Measurements from ENCODE around the gene MAP3K9. TPM values are rescaled to one million over a fixed set of nuclear protein-coding genes. Genes with fewer than 3 reads are reported as not detected.

MAP3K9 gene
- total and polyA plus RNA-seq, 10 of the 15 experiments (the other 5 are each of a cell fraction or from before 2014, with no cell fraction given) = 0.48 to 7.9 (median 2.9) TPM

- RAD21 ChIA-PET (ENCODE audit: unreplicated experiment) = interaction anchor here (0.9 to 2.9 kb wide), 5 partner anchors 10 to 205 kb away, joined by 3 to 21 read pairs (median 4); no protein-coding TSS in a partner anchor
- Histone ChIP-seq H3K79me2 (ENCODE audit: control insufficient read depth, insufficient read depth, low read length) (peaks cover 10% of the 10 kb centered on the region), H3K9ac (ENCODE audit: control insufficient read depth, insufficient read depth, low read length) (peak overlapping the region; percentile 57), H4K20me1 (ENCODE audit: control insufficient read depth, insufficient read depth) (no peaks in the 10 kb centered on the region), H3K4me3 (peak overlapping the region; percentile 90), H3K27me3 (replicated peaks in 1 of 2; ENCODE audit: control insufficient read depth in 2 of 2, insufficient read depth in 2 of 2, low read length in 1 of 2) (no peaks in the 10 kb centered on the region), H3K36me3 (ENCODE audit: control insufficient read depth in 2 of 2, insufficient read depth in 2 of 2, low read length in 1 of 2) (no peaks in the 10 kb centered on the region), H3K9me3 (replicated peaks; ENCODE audit: control insufficient read depth, insufficient read depth, low read length) (no peaks in the 10 kb centered on the region), H3K4me1 (ENCODE audit: control insufficient read depth, insufficient read depth, low read length) (peaks cover 30% of the 10 kb centered on the region), H2AFZ (ENCODE audit: control insufficient read depth, low read depth, low read length) (peak overlapping the region; percentile 85), H3K4me2 (ENCODE audit: control insufficient read depth, insufficient read depth) (peak overlapping the region; percentile 93), H3K27ac (ENCODE audit: control insufficient read depth, insufficient read depth) (peak overlapping the region; percentile 58; the same call in 1 of the 2 replicates)
- FAIRE-seq (no peak), DNase-seq (ENCODE audit: low read depth, low spot score) (no peak), ATAC-seq (peak; percentile 12; the same call in 1 of the 3 replicates)
- BruUV-seq (replicated peaks) = no TSS peak
- POLR2A ChIA-PET = no interaction called here
- in situ Hi-C loops (cut with MboI) (no loop called here), intact Hi-C loops (cut with micrococcal nuclease; ENCODE audit: unreplicated experiment) (loop anchor here (5.0 kb wide), 1 partner anchor 141 kb away; no protein-coding TSS in a partner anchor)
- CTCF ChIA-PET = interaction anchor here (0.6 to 1.6 kb wide), 4 partner anchors 9 to 95 kb away, joined by 3 to 5 read pairs (median 3); no protein-coding TSS in a partner anchor
- SMC1A ChIA-PET (ENCODE audit: uncharacterized antibody, unreplicated experiment) = interaction anchor here (0.6 to 2.6 kb wide), 2 partner anchors 10 to 111 kb away, joined by 4 to 12 read pairs; no protein-coding TSS in a partner anchor
- TF ChIP-seq MXI1 (IDR thresholded peaks at IDR 0.05; ENCODE audit: low read depth, low read length) = 0 out of 2 replicates have a peak, but pooled peaks have one; percentile 45
- no peak for TF ChIP-seq HDAC6 (IDR thresholded peaks at IDR 0.05; ENCODE audit: unreplicated experiment)
- TF ChIP-seq CHD1 (IDR thresholded peaks at IDR 0.05; ENCODE audit: low read depth, low read length) = no peak
- peak; percentile 27; the same call in 1 of the 2 replicates for TF ChIP-seq POLR2A (IDR thresholded peaks at IDR 0.05; ENCODE audit: low read depth, low read length)
- TF ChIP-seq YY1 (IDR thresholded peaks at IDR 0.05; ENCODE audit: low read depth, low read length) = 0 out of 2 replicates have a peak, but pooled peaks have one; percentile 32
- no peak for TF ChIP-seq ZNF207 (IDR thresholded peaks at IDR 0.05; ENCODE audit: borderline replicate concordance)
- WGBS (ENCODE audit: insufficient coverage, insufficient replicate concordance, low lambda C conversion rate, missing lambda C conversion rate) = 2% methylated on average over 5 of the region's 6 CpGs
Observed at GRCh38 chr14:70807898-70808415, 1.4 kb downstream of the MAP3K9 start.
